Measurements from ENCODE around the gene CAMSAP1.

Gene CAMSAP1

GRCh38 chr9:135768516-135769218 is 138.7 kb downstream of the CAMSAP1 start:
- no peak overlapping the region for H3K4me3 ChIP-seq (ENCODE audit: low read depth, low read length)
- TF ChIP-seq CTCF (IDR thresholded peaks at IDR 0.05; ENCODE audit: insufficient read depth, low read depth, low read length, missing control alignments): no peak
- no peak for DNase-seq (ENCODE audit: low read depth)

- TF ChIP-seq CTCF (IDR thresholded peaks at IDR 0.05; ENCODE audit: insufficient read depth, low read depth, low read length, missing control alignments): no peak
- no peak overlapping the region for H3K4me3 ChIP-seq (ENCODE audit: low read depth, low read length)
- no peak for DNase-seq (ENCODE audit: low read depth)
These were observed 140.6 kb downstream of the CAMSAP1 start for GRCh38 chr9:135766707-135767106.

- no peak for TF ChIP-seq CTCF (IDR thresholded peaks at IDR 0.05; ENCODE audit: insufficient read depth, low read depth, low read length, missing control alignments)
- DNase-seq (ENCODE audit: low read depth): no peak
- H3K4me3 ChIP-seq (ENCODE audit: low read depth, low read length): no peak overlapping the region
These were observed 141.1 kb downstream of the CAMSAP1 start for GRCh38 chr9:135766251-135766650.

GRCh38 chr9:135765416-135765815 is 141.9 kb downstream of the CAMSAP1 start:
- DNase-seq (ENCODE audit: low read depth): no peak
- no peak overlapping the region for H3K4me3 ChIP-seq (ENCODE audit: low read depth, low read length)
- TF ChIP-seq CTCF (IDR thresholded peaks at IDR 0.05; ENCODE audit: insufficient read depth, low read depth, low read length, missing control alignments): no peak

- no peak overlapping the region for H3K4me3 ChIP-seq (ENCODE audit: low read depth, low read length)
- no peak for TF ChIP-seq CTCF (IDR thresholded peaks at IDR 0.05; ENCODE audit: insufficient read depth, low read depth, low read length, missing control alignments)
These were observed 142.6 kb downstream of the CAMSAP1 start for GRCh38 chr9:135764731-135765130.

GRCh38 chr9:135763716-135764446 is 143.5 kb downstream of the CAMSAP1 start:
- TF ChIP-seq CTCF (IDR thresholded peaks at IDR 0.05; ENCODE audit: insufficient read depth, low read depth, low read length, missing control alignments): no peak
- DNase-seq (ENCODE audit: low read depth): no peak
- no peak overlapping the region for H3K4me3 ChIP-seq (ENCODE audit: low read depth, low read length)

More at GRCh38 chr9:135764731-135765130, 142.6 kb downstream of the CAMSAP1 start:
- no peak for DNase-seq (ENCODE audit: low read depth)
